Lower lobe of right lung (tissue), 2 donors: ENCODE data around the gene WFDC1. TPM values are rescaled to one million over a fixed set of nuclear protein-coding genes. Genes with fewer than 3 reads are reported as not detected.

Source experiments
- ATAC-seq, 2 donors: fragments of 200-7000 bp; cut with Tn5 transposase; one replicate each; pipeline ENCODE4 v1.9.1; 2020 to 2022; ENCODE audit warnings: mild to moderate bottlenecking in 2 of 2, moderate library complexity in 2 of 2
- DNase-seq: peaks from one replicate; pipeline ENCODE4 v3.0.0-alpha.2; 2020
- H3K27ac ChIP-seq: fragments of 200-600 bp; one replicate; pipeline ENCODE4 v1.8.0; 2022
- H3K27me3 ChIP-seq: fragments of 200-600 bp; one replicate; pipeline ENCODE4 v1.8.0; 2022; ENCODE audit warnings: low read depth
- H3K36me3 ChIP-seq: fragments of 200-600 bp; one replicate; pipeline ENCODE4 v1.8.0; 2022; ENCODE audit warnings: mild to moderate bottlenecking
- H3K4me1 ChIP-seq: fragments of 200-600 bp; one replicate; pipeline ENCODE4 v1.8.0; 2022
- H3K4me3 ChIP-seq: fragments of 200-600 bp; one replicate; pipeline ENCODE4 v1.8.0; 2022; ENCODE audit warnings: mild to moderate bottlenecking
- H3K9me3 ChIP-seq: fragments of 200-600 bp; one replicate; pipeline ENCODE4 v1.8.0; 2022
- CTCF ChIP-seq: fragments of 200-600 bp; IDR thresholded peaks from one replicate; pipeline ENCODE4 v1.8.0; 2022; ENCODE audit warnings: antibody characterized with exemption, mild to moderate bottlenecking
- intact Hi-C: fragments of 100-400 bp; cut with DNase I; formaldehyde crosslinking; loops from one replicate; pipeline ENCODE4 v1.11.0; 2022
- total RNA-seq: library from RNA; stranded (reverse); fragmentation: NEBNext Ultra II Directional; extraction: Animal tissue kit (Norgen Biotek cat#: 25700); gene quantifications from one replicate; pipeline ENCODE4 v1.2.1, GENCODE V29; 2021
- donor health status: DM: no; HTN: yes; CAD: no; lungs with severe emphysema.

WFDC1 gene
- total RNA-seq, 1 donor from 2014 or later, result 18.0 TPM

- Histone ChIP-seq H3K36me3 (no peaks in the 10 kb centered on the region), H3K27ac (no peak overlapping the region), H3K9me3 (peaks cover 8% of the 10 kb centered on the region), H3K4me3 (no peak overlapping the region), H3K4me1 (no peaks in the 10 kb centered on the region), H3K27me3 (no peaks in the 10 kb centered on the region)
- ATAC-seq (no peak), DNase-seq (no peak)
- no peak for TF ChIP-seq CTCF
- intact Hi-C loops, result no loop called here
Measured at GRCh38 chr16:84252184-84252583, 42.5 kb upstream of the WFDC1 start.

- no peak for DNase-seq
- intact Hi-C loops, result no loop called here
- H3K9me3 ChIP-seq, result peaks cover 8% of the 10 kb centered on the region
- no peaks in the 10 kb centered on the region for H3K4me1 ChIP-seq
- ATAC-seq, result no peak
- no peaks in the 10 kb centered on the region for H3K27me3 ChIP-seq
- TF ChIP-seq CTCF, result no peak
- no peak overlapping the region for H3K27ac ChIP-seq
- no peaks in the 10 kb centered on the region for H3K36me3 ChIP-seq
- H3K4me3 ChIP-seq, result no peak overlapping the region
Measured at GRCh38 chr16:84253173-84253572, 41.5 kb upstream of the WFDC1 start.

DNA sequence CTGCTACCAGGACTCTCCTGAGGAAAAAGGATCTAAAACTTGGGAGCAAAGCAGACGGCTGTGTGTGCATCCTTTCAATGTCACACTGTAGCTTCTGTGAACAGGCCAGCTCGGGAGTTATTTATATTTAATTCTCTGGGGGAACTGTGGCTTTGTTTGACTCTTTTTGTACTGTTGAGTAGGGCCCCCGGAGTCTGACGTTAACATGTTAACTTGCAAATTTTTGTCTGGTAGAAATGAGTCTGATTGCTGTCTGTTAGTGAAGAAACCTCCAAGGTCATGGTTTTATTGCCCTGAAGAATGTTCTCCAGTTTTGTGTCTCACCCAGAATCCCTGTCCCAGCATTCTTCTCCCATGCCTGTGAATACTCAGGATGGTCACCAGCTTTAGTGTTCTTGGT, 40.6 kb upstream of the WFDC1 start:
- intact Hi-C loops, result no loop called here
- Histone ChIP-seq H3K27ac (no peak overlapping the region), H3K36me3 (no peaks in the 10 kb centered on the region), H3K9me3 (peaks cover 8% of the 10 kb centered on the region), H3K27me3 (no peaks in the 10 kb centered on the region), H3K4me3 (no peak overlapping the region), H3K4me1 (no peaks in the 10 kb centered on the region)
- ATAC-seq, result no peak
- no peak for TF ChIP-seq CTCF
- no peak for DNase-seq

GRCh38 chr16:84255050-84255810, 39.4 kb upstream of the WFDC1 start:
- no peak overlapping the region for H3K4me3 ChIP-seq
- H3K27ac ChIP-seq, result no peak overlapping the region
- no peaks in the 10 kb centered on the region for H3K36me3 ChIP-seq
- ATAC-seq, result no peak
- H3K9me3 ChIP-seq, result peaks cover 8% of the 10 kb centered on the region
- no peaks in the 10 kb centered on the region for H3K4me1 ChIP-seq
- no peaks in the 10 kb centered on the region for H3K27me3 ChIP-seq
- no peak for TF ChIP-seq CTCF
- DNase-seq, result no peak
- intact Hi-C loops, result no loop called here

- Histone ChIP-seq H3K36me3 (no peaks in the 10 kb centered on the region), H3K4me1 (no peaks in the 10 kb centered on the region), H3K27me3 (no peaks in the 10 kb centered on the region), H3K4me3 (no peak overlapping the region), H3K9me3 (peaks cover 8% of the 10 kb centered on the region), H3K27ac (no peak overlapping the region)
- ATAC-seq (no peak), DNase-seq (no peak)
- intact Hi-C loops, result no loop called here
- TF ChIP-seq CTCF, result no peak
Measured at GRCh38 chr16:84258266-84258665, 36.4 kb upstream of the WFDC1 start.
